SK-N-MC (cell line): Measurements from ENCODE around the gene SUPT20HL1.

ENCODE experiments used
- EZH2 ChIP-seq: fragments of 200-600 bp; sonication (generic); IDR thresholded peaks from one replicate; pipeline ENCODE4 v1.6.1; 2017; ENCODE audit warnings: antibody characterized with exemption
- FOXP2 ChIP-seq: optimal IDR thresholded peaks from 2 replicates; pipeline ENCODE3; 2011; ENCODE audit warnings: mild to moderate bottlenecking, moderate library complexity; ENCODE audit not compliant: insufficient read depth; ENCODE audit errors: extremely low read length, control extremely low read depth

- no peak for TF ChIP-seq FOXP2
- TF ChIP-seq EZH2, result no peak
Observed at GRCh38 chrX:24387724-24388123, 27.3 kb downstream of the SUPT20HL1 start.
